ENCODE results near the gene CHST15.

CHST15 gene, protein sequence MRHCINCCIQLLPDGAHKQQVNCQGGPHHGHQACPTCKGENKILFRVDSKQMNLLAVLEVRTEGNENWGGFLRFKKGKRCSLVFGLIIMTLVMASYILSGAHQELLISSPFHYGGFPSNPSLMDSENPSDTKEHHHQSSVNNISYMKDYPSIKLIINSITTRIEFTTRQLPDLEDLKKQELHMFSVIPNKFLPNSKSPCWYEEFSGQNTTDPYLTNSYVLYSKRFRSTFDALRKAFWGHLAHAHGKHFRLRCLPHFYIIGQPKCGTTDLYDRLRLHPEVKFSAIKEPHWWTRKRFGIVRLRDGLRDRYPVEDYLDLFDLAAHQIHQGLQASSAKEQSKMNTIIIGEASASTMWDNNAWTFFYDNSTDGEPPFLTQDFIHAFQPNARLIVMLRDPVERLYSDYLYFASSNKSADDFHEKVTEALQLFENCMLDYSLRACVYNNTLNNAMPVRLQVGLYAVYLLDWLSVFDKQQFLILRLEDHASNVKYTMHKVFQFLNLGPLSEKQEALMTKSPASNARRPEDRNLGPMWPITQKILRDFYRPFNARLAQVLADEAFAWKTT

DNA sequence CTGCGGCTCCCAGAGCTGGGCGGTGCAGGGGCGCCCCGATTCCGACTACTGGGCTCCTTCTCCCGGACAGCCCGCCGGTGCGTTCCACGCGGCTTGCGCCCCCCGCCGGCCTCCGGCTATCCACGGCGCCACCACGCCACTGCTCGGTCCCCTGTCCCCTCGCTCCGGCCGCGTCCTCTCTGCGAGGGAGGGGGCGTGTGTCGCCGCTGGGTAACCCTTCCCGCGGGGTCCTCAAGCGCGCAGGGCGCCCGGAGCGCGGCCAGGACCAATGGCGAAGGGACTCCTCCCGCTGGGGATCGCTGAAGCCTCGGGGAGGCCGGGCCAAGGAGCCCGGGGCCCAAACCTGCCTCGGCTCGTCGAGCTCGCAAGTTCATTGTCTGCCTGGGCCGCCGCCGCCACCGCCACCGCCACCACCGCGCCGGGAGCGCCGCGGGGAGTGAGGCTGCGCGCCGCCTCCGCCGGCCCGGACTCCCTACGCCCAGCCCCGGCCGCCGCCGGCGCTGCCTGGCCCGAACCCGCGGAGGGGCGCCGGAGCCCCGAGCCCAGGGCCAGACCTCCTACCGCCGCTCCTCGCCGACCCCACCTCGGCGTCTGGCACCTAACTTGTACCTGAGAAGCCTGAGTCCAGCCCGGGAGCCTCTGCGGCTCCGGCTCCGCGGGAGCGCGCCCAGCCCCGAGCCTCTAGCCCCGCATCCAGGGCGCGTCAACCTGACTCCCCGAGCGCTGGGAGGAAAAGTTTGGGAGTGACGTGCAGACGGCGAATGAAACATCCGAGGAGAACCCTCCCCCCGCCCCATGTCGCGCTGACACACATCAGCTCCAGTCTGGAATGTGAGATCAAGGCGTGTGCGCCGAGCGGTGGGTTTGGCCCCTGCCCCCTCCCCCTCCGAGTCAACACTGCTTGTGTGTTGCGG is at the start of gene CHST15:
Gene CHST15, minus strand, starts transcription at position 739 of the 914 bp plus-strand sequence. CDS start 47,386 bp downstream, outside the sequence.
- DNase-seq: no peak

DNA sequence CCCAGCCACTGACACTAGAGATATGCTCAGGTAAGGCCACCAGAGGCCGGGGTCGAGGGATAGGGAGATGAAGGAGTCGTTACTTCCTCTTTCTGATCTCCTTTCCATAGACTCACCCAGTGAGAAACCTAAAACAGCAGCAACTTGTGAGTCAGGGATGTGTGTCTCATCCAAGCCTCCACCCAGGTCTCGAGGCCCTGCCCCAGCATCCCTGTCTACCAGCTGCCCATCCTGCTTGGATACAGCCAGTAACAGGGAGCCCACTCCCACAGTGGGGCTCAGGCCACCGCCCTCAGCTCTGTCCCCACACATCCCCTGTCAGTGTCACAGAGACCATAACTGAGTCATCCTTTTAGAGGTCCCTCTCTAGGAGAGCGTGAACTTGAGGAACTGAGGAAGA is 49.6 kb upstream of the CHST15 start:
- DNase-seq: no peak

DNA sequence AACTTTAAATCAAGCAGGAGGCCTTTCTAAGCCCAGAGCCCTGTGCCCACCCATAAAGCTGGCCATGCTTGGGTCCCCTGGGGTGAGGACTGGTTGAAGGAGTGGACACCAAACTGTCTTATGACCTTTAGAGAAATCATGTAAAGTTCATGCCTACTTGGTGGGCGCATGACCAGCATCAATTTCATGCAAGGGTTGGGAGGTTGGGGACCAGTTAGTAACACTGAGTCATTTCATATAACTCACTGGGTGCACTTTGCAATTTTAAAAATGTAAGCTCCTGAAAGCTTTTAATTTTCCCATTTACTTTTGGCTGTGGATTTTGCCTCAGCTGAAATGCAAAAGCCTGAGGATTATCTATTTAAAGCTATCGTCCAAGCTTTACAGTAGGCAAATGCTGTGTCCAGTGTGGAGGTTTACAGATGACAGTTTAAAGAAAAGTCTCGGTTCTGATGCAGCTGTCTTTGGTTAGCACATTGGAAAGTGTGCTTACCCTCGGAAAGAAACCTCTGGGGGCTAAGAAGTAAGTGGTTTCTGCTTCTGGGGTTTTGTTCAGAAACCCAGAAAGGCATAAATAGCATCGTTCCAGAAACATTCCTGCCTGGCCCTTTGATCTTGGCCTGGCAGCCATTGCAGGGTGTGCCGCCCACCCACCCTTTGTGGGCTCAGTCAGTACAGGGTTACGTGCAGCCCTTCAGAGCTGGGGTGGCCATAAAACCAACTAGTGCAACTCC is 48.8 kb upstream of the CHST15 start:
- no peak for DNase-seq

DNA sequence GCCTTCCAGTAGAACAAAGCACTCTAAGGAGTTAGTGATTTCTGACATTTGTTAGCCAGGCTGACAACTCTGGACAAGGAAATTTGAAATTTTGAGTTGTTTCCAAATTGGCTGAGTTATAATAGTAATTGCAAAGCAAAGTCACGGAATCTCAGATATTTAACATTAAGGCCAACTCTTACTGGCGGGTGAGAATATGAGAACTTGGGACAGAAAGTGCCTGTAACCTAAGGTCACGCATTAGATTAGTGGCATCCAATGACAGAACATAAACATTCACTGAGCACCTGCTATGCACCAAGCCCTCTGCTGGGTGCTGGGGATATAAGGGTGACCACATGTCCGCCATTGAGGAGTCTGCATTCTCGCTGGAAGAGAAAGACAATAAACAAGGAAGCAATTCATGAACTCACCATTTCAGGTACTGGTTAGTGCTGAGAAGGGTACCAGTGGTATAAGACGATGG is 45.5 kb upstream of the CHST15 start:
- DNase-seq: no peak

DNA sequence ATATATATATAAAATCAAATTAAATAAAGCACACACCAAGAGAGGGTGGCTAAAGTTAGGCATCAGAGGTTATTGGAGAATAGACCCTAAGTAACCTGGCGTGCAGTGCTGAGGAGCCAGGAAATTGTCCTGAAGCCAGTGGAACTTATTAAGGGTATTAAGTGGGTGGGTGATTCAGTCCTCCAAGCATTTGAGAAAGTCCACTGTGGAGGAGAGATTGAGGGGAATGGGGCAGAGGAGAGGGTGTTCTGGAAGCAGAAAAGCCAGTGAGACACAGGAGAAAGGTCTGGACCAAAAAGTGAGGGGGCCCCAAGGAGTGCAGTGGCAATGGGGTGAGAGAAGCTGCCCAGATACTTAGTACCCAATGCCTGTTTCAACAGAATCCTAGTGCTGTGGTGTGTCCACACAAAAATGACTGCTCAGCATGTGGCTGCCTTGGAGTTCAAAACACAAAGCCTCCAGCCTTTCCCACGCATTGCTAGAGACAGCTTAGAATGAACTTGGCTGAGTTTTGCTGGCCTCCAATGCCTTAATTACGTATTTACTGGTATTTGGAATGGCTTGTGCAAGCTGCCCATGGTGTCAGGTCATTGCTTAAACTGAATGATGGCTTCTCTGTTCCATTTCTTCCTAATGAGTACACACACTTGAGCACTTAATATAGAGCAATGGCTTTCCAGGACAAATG is 44.9 kb upstream of the CHST15 start:
- no peak for DNase-seq

DNA sequence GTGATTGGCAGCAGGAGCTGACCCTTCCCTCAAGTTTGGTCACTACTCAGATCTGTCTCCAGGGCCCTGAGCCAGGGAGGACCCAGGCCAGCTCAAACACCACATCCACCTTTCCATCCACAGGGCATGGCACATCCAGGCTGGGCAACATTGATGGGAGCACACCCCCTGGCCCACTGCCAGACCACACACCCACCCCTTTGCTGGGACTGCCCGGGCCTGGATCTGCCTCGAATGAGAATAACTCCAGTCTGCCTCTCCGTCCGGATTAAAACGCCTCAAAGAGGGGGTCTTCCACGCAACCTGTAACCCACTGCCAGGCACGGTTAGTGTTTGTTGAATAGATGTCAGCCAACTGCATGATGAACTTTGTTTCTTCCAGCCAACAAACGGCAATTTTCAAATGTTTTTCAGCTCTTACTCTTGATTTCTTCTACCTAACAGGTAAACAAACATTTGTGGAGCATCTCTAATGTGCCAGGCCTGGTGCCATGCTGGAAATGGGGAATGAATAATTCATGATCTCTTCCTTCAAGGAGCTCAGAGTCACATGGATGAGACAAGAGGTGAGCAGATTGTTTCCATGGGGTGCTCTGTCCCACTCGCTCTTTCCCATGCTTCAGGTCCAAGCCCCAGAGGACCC is 41.0 kb upstream of the CHST15 start:
- no peak for DNase-seq

DNA sequence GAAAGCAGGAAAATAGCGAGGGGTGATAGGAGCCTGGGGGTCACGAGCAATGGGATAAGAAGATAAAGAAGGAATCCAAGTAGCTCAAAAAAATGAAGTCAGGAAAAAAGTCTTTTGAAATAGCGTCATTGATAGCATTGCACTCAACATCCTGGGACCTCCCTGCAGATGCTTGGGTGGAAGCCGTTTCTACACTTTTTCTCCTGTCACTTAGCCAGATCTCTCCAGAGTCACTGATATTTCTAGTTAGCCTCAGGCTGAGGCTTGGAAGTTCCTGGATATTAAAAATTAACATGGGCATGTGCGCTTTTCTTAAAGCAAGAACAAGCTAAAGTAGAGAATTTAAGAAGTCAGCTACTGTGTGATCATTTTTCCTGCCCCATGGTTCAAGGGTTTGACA is 39.5 kb upstream of the CHST15 start:
- no peak for DNase-seq

DNA sequence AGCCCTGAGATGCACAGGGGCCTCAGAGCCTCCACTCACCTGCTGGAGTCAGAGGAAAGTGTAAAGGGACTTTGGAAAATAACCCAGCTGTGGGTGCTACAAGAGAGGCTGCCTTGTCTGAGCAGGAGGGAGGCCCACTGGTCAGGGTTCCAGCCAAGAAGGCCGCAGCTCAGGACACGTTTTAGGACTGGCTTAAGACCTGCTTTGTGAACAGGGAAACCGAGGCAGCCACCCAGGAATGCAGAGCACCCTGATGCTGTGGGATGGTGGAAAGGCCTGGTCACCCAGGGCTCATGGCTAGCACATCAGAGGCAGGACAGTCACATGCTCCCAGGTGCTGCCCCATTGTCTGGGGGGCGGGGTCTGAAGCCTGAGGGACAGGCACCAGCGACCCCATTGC is 38.9 kb upstream of the CHST15 start:
- no peak for DNase-seq

DNA sequence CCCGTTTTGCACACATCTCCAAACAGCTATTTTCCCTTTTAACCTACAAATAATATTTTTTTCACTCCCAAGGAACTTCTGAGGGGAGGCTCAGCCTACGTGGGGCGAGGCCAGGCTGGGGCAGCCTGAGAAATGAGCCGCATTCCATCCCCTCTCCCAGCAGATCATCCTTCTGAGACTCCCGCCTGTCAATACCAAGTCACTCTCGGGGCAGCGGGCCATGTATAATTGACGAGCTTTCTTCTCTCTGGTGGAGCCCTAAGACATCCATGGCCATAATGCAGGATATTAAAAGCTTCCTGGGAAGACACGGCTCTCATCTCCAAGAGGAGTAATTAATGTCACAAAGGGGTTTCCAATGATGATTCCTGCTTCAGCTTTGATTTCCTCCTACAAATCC is 37.8 kb upstream of the CHST15 start:
- DNase-seq: no peak

DNA sequence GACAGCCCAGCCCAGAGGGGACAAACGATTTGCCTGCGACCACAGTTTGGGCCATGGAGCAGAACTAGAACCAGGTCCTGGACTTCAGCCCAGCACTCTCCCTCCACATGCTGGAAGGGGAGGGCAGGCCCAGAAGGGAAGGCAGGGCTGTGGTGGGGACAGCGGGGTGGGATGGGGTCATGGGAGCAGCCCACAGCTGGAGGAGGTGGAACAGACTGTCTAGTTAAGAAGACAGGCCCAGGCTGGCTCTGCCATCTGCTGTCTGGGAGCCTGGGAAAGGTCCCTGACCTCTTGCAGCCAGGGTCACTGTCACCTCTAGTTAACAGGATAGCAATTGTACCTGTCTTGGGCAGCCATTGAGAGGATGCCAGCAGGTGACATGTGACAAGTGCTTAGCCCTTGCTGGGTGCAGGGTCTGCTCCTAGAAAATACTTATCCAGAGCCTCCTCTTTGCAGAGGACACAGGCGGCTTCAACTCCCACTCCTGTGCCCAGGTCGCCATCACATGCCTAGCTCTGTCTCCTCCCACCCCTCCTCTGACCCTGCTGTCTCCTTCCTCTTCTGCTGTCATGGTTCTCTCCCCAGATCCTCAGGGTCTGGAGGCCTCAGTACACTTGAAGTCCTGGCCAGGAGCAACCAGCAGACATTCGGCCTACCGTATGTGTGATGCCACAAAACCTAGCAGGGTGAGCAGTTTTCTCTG is 37.0 kb upstream of the CHST15 start:
- no peak for DNase-seq

DNA sequence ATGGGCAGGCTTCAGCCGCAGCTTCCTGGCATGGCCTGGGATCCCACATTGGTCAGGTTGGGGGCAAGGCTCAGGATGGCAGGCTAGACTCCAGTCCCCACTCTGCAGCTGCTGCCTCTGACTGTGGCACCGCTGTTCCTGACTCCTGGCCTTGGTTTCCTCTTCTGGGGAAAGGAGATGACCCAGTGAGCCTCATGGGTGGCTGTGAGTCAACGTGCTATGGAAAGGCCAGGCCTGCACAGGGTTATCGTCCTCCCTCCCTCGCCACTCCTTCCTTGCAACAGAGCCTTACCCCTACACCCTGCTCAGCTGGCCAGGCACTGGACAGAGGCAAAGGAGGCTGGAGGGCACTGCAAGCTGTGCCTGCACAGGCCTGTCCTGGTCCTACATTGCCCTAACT is 36.1 kb upstream of the CHST15 start:
- no peak for DNase-seq

DNA sequence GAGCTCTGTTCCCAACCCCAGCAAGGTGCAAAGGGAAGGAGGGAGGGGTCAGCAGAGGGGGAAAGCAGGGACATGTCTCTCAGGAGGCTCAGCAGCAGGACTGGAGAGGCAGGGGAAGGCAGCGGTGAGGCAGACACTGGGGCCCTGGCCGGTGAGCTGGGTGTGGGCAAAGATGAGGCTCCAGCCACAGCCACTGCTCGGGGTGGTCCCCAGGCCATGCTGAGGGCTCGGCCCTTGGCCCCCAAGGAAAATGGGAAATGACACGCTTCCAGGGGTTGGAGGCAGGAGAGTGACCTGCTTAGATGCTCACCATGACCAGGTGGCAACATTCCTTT is 35.4 kb upstream of the CHST15 start:
- DNase-seq: no peak

DNA sequence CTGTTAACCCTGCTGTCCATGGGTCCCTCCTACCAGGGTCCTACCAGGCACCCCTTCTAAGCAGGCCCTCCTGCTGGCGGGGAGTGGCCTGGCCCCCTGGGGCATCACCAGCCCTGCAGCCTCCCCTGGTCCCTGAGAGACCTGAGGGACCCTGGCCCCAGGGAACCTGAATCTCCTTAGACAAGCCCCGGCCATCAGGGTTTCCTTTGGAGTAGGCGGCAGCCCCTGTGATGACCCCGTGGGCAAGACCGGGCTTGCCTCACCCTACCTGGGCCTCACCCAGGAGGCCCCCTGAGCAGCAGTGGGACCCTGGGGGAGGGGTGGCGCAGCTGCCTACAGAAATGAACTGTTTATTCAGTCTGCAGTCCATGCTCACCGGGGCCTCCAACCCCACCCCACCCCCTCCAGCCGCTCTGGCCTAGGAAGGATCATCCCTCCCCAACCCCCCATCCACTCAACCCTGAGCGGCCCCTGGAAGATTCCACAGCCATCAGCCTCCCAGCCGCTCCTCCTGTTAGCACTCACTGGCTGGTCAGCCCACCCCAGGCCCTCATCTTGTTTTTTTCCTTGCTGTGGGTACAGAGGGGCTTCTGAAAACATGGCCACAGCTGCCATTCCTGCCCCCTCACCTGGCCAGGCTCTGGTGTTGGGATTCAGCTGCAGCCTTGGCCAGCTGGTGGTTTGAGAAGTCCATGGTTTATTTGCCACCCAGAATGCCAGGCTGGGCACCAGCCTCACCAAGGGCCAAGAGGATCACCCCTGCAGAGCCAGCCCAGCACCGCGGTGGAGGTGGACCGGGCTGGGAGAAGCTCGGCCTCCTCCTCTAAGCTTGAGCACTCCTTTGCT is 34.8 kb upstream of the CHST15 start:
- DNase-seq: no peak

DNA sequence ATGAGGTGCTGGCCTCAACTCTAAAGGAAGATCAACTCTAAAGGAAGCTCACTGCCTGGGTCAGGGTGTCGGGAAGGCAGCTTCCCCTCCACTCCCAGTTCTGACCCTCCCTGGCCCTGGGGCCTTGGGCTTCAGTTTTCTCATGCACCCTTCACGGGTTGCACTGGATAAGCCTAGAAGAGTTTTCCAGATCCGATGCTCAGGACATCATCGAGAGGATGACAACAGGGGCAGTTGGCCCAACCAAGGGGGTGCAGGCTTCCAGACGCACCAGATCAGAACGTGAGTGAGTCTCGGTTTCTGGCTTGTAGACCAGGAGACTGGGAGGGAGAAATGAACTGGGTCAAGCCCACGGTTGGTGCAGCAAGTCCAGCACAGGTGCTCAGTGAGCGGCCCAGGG is 34.2 kb upstream of the CHST15 start:
- no peak for DNase-seq

DNA sequence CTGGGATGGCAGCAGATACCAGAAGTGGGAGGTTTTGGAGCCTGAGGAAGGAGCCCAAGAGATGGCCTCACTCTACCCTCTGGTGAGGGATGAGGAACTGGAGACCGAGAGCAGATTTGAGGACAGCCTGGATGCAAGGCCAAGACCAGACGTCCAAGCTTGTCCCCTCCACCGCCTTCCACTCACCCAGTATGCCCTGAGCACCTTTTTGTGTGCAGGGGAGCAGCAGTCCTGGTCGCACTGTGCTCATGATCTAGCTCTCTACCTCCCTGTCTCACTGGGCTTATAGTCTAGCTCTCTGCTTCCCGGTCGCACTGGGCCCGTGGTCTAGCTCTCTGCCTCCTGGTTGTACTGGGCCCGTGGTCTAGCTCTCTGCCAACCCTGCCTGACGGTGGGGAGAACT is 33.6 kb upstream of the CHST15 start:
- DNase-seq: no peak

DNA sequence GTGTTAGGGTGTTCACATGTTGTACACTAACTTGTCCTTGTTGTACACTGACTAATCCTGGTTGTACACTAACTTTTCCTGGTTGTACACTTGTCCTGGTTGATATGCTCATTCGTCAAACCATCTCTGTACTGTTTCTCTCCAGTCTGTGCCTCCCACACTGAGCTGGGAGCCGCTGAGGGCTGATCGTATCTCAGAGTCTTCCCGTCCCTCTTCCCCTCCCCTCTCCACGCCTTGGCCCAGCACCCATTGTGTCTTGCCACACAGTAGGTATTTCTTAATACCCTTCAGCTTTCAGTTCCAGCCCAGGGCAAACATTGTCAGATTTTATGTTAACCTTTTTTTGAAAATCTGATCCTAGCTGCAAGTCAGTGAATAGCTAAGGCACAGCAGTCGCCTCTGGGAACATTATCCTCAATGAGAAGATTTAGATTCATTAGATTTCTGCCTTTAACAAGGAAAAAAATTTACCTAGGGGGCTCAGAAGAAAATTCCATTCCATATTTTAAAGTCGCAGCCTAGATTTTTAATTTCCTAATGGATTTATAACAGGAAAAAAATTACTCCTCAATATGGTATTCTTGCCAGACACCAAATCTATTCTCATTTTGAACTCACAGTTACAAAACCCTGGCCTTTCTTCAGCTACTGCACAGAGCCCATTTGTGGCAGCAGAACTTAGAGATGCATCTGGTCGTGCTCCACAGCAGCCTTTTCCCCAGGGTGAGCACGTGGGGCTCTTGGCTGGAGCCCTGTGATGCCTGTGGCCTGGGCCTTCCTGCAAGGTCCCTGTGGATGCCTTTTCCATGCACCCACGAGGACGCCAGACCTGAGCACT is 33.0 kb upstream of the CHST15 start:
- no peak for DNase-seq

DNA sequence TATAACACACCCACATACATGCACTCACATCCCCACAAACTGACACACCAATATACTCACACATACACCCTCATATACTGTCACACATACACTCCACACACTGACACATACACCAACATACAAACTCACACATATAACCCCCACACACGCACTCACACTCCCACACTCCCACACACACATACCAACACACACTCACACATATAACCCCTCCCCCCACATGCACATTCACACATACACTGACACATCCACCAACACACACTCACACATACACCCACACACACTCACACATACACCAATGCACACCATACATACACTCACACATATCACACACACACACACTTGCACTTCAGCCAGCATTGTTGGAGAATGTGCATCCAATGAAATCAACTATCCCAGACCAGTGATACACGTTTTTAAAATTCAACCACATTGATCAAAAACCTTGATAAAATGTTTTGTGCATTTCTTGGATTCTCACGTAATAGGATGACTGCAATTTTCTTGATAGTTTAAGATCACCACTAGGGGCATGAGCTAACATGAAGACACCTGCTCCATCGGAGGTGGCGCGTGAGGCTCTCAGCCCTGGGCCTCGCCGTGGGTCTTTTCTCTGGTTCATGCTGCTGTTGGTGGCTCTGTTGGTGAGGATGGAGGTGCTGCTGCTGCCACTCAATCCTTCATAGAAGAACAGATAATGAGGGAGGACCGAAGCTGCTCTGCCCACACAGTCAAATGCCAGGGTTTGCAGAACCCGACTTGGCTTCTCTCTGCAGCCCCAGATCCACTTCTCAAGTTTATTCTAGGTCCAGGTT is 32.1 kb upstream of the CHST15 start:
- no peak for DNase-seq

DNA sequence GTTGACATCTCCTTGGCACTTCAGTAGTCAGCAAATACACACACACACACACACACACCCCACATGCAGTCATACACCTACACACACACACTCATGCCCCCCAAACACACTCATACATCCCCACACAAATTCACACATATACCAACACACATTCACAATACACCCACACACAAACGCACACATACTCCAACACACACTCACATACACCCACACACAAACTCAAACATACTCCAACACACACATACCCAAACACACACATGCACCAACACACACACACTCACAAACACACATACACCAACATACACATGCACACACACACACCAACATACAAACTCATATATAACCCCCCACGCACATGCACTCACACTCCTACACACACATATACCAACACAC is 31.4 kb upstream of the CHST15 start:
- DNase-seq: no peak

Data from NCI-H2081 treated with DMSO at 0.1 percent for 48 hours (cell line).